ENCODE measurements around the gene SSR3.

GRCh38 chr3:156511987-156512677, 42.8 kb downstream of the SSR3 start:
- TF ChIP-seq POLR2AphosphoS5 (IDR thresholded peaks at IDR 0.05; ENCODE audit: low read depth, low read length) (no peak), TAF1 (IDR thresholded peaks at IDR 0.05; ENCODE audit: low read depth, low read length) (no peak), POLR2A (IDR thresholded peaks at IDR 0.05; ENCODE audit: low read depth, low read length) (no peak), SPI1 (IDR thresholded peaks at IDR 0.05; ENCODE audit: low read depth, low read length) (no peak), PAX5 (IDR thresholded peaks at IDR 0.05; ENCODE audit: insufficient read depth, low read length, severe bottlenecking) (no peak)
